Mononuclear cell (primary cell): ENCODE data around the gene USH1G. TPM values are rescaled to one million over a fixed set of nuclear protein-coding genes. Genes with fewer than 3 reads are reported as not detected.
"Not testable (repeated sequence)": the region's sequence is repeated elsewhere in the genome, so short reads cannot be mapped to it uniquely, and the experiment has no call there.

ENCODE experiments used
- H3K27me3 ChIP-seq: 2 replicates; pipeline ENCODE4 v1.6.0; 2011; ENCODE audit warnings: low read length, control low read depth; ENCODE audit not compliant: insufficient read depth
- H3K4me1 ChIP-seq: 2 replicates; pipeline ENCODE4 v1.5.1; 2011; ENCODE audit warnings: mild to moderate bottlenecking, low read length, control low read depth; ENCODE audit not compliant: insufficient read depth
- H3K4me3 ChIP-seq: 2 replicates; pipeline ENCODE4 v1.5.1; 2011; ENCODE audit warnings: mild to moderate bottlenecking, low read length, moderate library complexity
- H3K9me3 ChIP-seq: 2 replicates; pipeline ENCODE4 v1.5.1; 2011; ENCODE audit warnings: low read depth, mild to moderate bottlenecking, control low read depth, low read length
- total RNA-seq: library from RNA; depleted of rRNA; stranded (reverse); fragments of >200 nt; gene quantifications from one replicate; pipeline ENCODE4 v1.2.3, GENCODE V29; 2012

USH1G gene
- total RNA-seq, result not detected

GRCh38 chr17:74922694-74923537 is at the start of gene USH1G:
Gene USH1G, minus strand, starts transcription at chr17:74923255. Its CDS starts 182 bp downstream, at chr17:74923073.
- peaks cover 42% of the 10 kb centered on the region for H3K27me3 ChIP-seq
- H3K4me1 ChIP-seq, result peaks cover 21% of the 10 kb centered on the region
- no peaks in the 10 kb centered on the region for H3K9me3 ChIP-seq
- H3K4me3 ChIP-seq, result no peak within 1 kb of the TSS

- peaks cover 8% of the 10 kb centered on the region for H3K4me1 ChIP-seq
- peaks cover 39% of the 10 kb centered on the region for H3K27me3 ChIP-seq
- no peaks in the 10 kb centered on the region for H3K9me3 ChIP-seq
- peak within 1 kb of the TSS; percentile 35 for H3K4me3 ChIP-seq
These were observed 49.3 kb upstream of the USH1G start, which contains the start of gene HID1 for GRCh38 chr17:74972107-74972972. Gene HID1, minus strand, starts transcription at chr17:74972759. Its CDS starts 103 bp downstream, at chr17:74972656.

GRCh38 chr17:74971842-74972106 is 48.7 kb upstream of the USH1G start:
- Histone ChIP-seq H3K4me3 (no peak overlapping the region), H3K9me3 (no peaks in the 10 kb centered on the region), H3K27me3 (peaks cover 39% of the 10 kb centered on the region), H3K4me1 (peaks cover 8% of the 10 kb centered on the region)

- no peak overlapping the region for H3K4me3 ChIP-seq
These were observed 48.2 kb upstream of the USH1G start for GRCh38 chr17:74971069-74971841.

GRCh38 chr17:74970395-74970794 is 47.3 kb upstream of the USH1G start:
- Histone ChIP-seq H3K4me3 (no peak overlapping the region), H3K27me3 (peaks cover 34% of the 10 kb centered on the region), H3K4me1 (peaks cover 8% of the 10 kb centered on the region), H3K9me3 (no peaks in the 10 kb centered on the region)

More at GRCh38 chr17:74971069-74971841, 48.2 kb upstream of the USH1G start:
- Histone ChIP-seq H3K27me3 (peaks cover 39% of the 10 kb centered on the region), H3K4me1 (peaks cover 8% of the 10 kb centered on the region), H3K9me3 (no peaks in the 10 kb centered on the region)

- not testable (repeated sequence) for H3K4me1 ChIP-seq, H3K4me3 ChIP-seq, H3K9me3 ChIP-seq
- H3K27me3 ChIP-seq, result peaks cover 25% of the 10 kb centered on the region
These were observed 46.4 kb upstream of the USH1G start for GRCh38 chr17:74969501-74969900.

- no peaks in the 10 kb centered on the region for H3K9me3 ChIP-seq
- peaks cover 15% of the 10 kb centered on the region for H3K27me3 ChIP-seq
- no peak overlapping the region for H3K4me3 ChIP-seq
- peaks cover 8% of the 10 kb centered on the region for H3K4me1 ChIP-seq
These were observed 45.3 kb upstream of the USH1G start for GRCh38 chr17:74968361-74968780.

- Histone ChIP-seq H3K4me3 (no peak overlapping the region), H3K9me3 (no peaks in the 10 kb centered on the region), H3K27me3 (no peaks in the 10 kb centered on the region), H3K4me1 (no peaks in the 10 kb centered on the region)
These were observed 42.0 kb upstream of the USH1G start for GRCh38 chr17:74964988-74965622.

- Histone ChIP-seq H3K4me1 (no peaks in the 10 kb centered on the region), H3K27me3 (no peaks in the 10 kb centered on the region), H3K4me3 (no peak overlapping the region), H3K9me3 (no peaks in the 10 kb centered on the region)
These were observed 41.2 kb upstream of the USH1G start for GRCh38 chr17:74964246-74964761.

- Histone ChIP-seq H3K4me3 (no peak overlapping the region), H3K27me3 (no peaks in the 10 kb centered on the region), H3K9me3 (no peaks in the 10 kb centered on the region), H3K4me1 (no peaks in the 10 kb centered on the region)
These were observed 40.6 kb upstream of the USH1G start for GRCh38 chr17:74963656-74964055.

GRCh38 chr17:74962622-74963394 is 39.8 kb upstream of the USH1G start:
- no peak overlapping the region for H3K4me3 ChIP-seq
- H3K4me1 ChIP-seq, result no peaks in the 10 kb centered on the region
- H3K27me3 ChIP-seq, result no peaks in the 10 kb centered on the region
- no peaks in the 10 kb centered on the region for H3K9me3 ChIP-seq

GRCh38 chr17:74961657-74962350 is 38.7 kb upstream of the USH1G start:
- Histone ChIP-seq H3K9me3 (no peaks in the 10 kb centered on the region), H3K4me3 (no peak overlapping the region), H3K4me1 (no peaks in the 10 kb centered on the region), H3K27me3 (no peaks in the 10 kb centered on the region)

GRCh38 chr17:74960570-74961342 is 37.7 kb upstream of the USH1G start:
- H3K9me3 ChIP-seq, result no peaks in the 10 kb centered on the region
- no peaks in the 10 kb centered on the region for H3K4me1 ChIP-seq
- no peaks in the 10 kb centered on the region for H3K27me3 ChIP-seq
- no peak overlapping the region for H3K4me3 ChIP-seq
